ENCODE measurements around the gene TBC1D16.
A peak's percentile ranks its signal among the peaks of the same experiment; 100 is the strongest.

TBC1D16 gene

DNA sequence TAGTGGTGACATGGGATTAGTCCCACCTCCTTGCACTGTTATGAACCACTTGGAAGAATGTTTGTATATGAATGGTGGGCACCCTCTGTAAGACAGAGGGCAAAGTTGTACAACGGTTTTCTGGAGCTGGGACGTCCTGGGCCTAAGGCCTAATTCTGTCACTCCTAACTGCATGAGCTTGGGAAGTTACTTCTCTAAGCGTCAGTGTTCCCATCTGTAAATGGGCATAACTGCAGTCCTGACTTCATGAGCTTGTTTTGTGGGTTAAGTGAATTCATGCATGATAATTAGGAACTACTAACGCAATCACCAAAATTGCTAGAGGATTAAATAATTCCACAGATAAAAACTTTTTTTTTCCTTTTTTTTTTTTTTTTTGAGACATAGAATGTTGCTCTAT, 1.8 kb downstream of the TBC1D16 start:
- Histone ChIP-seq H3K36me3 (ENCODE audit: insufficient read depth, low read length) (no peaks in the 10 kb centered on the region), H3K79me2 (ENCODE audit: control insufficient read depth, insufficient read depth, low read length, unreplicated experiment) (peaks cover 59% of the 10 kb centered on the region), H2AFZ (ENCODE audit: low read length, unreplicated experiment) (no peak overlapping the region), H3K4me1 (ENCODE audit: control insufficient read depth, insufficient read depth, low read length, unreplicated experiment) (peaks cover 30% of the 10 kb centered on the region), H3K4me3 (ENCODE audit: low read depth, low read length) (no peak overlapping the region), H3K27me3 (ENCODE audit: insufficient read depth, low read length) (no peaks in the 10 kb centered on the region), H3K27ac (ENCODE audit: low read depth, low read length) (no peak overlapping the region)

DNA sequence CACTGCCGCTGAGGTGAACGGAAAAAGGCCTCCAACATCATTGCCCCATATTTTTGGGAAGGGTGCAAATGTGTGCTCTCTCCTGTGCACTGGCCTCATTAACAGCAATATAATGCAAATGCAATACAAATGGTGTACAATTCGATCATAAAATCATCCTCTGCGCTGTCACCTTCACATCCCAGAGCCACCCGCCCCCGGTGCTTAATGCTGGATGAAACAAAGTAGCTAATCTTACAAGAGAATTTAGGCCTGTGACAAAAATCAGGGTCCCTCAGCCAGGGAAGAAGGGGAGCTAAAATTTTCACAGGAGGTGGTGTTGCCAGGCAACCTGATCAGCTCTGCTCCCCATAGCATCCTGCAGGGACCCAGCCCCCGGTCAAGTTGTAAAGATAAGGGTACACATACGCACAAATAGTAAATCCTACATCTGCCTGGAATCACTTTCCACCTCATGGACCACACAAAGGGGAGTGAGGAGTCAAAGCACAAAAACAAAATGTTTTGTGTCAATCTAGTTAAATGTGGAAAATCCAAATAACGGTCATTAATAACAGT, 3.0 kb downstream of the TBC1D16 start:
- H3K27ac ChIP-seq (ENCODE audit: low read depth, low read length) = no peak overlapping the region
- H3K79me2 ChIP-seq (ENCODE audit: control insufficient read depth, insufficient read depth, low read length, unreplicated experiment) = peaks cover 64% of the 10 kb centered on the region
- no peaks in the 10 kb centered on the region for H3K27me3 ChIP-seq (ENCODE audit: insufficient read depth, low read length)
- H3K4me1 ChIP-seq (ENCODE audit: control insufficient read depth, insufficient read depth, low read length, unreplicated experiment) = peaks cover 42% of the 10 kb centered on the region
- no peak overlapping the region for H2AFZ ChIP-seq (ENCODE audit: low read length, unreplicated experiment)
- no peaks in the 10 kb centered on the region for H3K36me3 ChIP-seq (ENCODE audit: insufficient read depth, low read length)
- no peak overlapping the region for H3K4me3 ChIP-seq (ENCODE audit: low read depth, low read length)

- no peak overlapping the region for H2AFZ ChIP-seq (ENCODE audit: low read length, unreplicated experiment)
- H3K4me3 ChIP-seq (ENCODE audit: low read depth, low read length) = no peak overlapping the region
- no peaks in the 10 kb centered on the region for H3K27me3 ChIP-seq (ENCODE audit: insufficient read depth, low read length)
- H3K36me3 ChIP-seq (ENCODE audit: insufficient read depth, low read length) = no peaks in the 10 kb centered on the region
- H3K79me2 ChIP-seq (ENCODE audit: control insufficient read depth, insufficient read depth, low read length, unreplicated experiment) = peaks cover 70% of the 10 kb centered on the region
- H3K27ac ChIP-seq (ENCODE audit: low read depth, low read length) = no peak overlapping the region
- H3K4me1 ChIP-seq (ENCODE audit: control insufficient read depth, insufficient read depth, low read length, unreplicated experiment) = peaks cover 43% of the 10 kb centered on the region
Observed at GRCh38 chr17:80031691-80032430, 3.8 kb downstream of the TBC1D16 start.

- H3K79me2 ChIP-seq (ENCODE audit: control insufficient read depth, insufficient read depth, low read length, unreplicated experiment) = peaks cover 76% of the 10 kb centered on the region
- H3K4me1 ChIP-seq (ENCODE audit: control insufficient read depth, insufficient read depth, low read length, unreplicated experiment) = peaks cover 47% of the 10 kb centered on the region
- no peak overlapping the region for H2AFZ ChIP-seq (ENCODE audit: low read length, unreplicated experiment)
- no peak overlapping the region for H3K4me3 ChIP-seq (ENCODE audit: low read depth, low read length)
- H3K27me3 ChIP-seq (ENCODE audit: insufficient read depth, low read length) = no peaks in the 10 kb centered on the region
- no peak overlapping the region; the same call in 1 of the 2 replicates for H3K27ac ChIP-seq (ENCODE audit: low read depth, low read length)
- no peaks in the 10 kb centered on the region for H3K36me3 ChIP-seq (ENCODE audit: insufficient read depth, low read length)
Observed at GRCh38 chr17:80030730-80031410, 4.8 kb downstream of the TBC1D16 start.

- H3K27ac ChIP-seq (ENCODE audit: low read depth, low read length) = peak overlapping the region; percentile 85
- H3K4me3 ChIP-seq (ENCODE audit: low read depth, low read length) = peak overlapping the region; percentile 57
- no peaks in the 10 kb centered on the region for H3K36me3 ChIP-seq (ENCODE audit: insufficient read depth, low read length)
- no peak overlapping the region for H2AFZ ChIP-seq (ENCODE audit: low read length, unreplicated experiment)
- H3K79me2 ChIP-seq (ENCODE audit: control insufficient read depth, insufficient read depth, low read length, unreplicated experiment) = peaks cover 78% of the 10 kb centered on the region
- H3K27me3 ChIP-seq (ENCODE audit: insufficient read depth, low read length) = no peaks in the 10 kb centered on the region
- peaks cover 47% of the 10 kb centered on the region for H3K4me1 ChIP-seq (ENCODE audit: control insufficient read depth, insufficient read depth, low read length, unreplicated experiment)
Observed at GRCh38 chr17:80029258-80029974, 6.3 kb downstream of the TBC1D16 start.

DNA sequence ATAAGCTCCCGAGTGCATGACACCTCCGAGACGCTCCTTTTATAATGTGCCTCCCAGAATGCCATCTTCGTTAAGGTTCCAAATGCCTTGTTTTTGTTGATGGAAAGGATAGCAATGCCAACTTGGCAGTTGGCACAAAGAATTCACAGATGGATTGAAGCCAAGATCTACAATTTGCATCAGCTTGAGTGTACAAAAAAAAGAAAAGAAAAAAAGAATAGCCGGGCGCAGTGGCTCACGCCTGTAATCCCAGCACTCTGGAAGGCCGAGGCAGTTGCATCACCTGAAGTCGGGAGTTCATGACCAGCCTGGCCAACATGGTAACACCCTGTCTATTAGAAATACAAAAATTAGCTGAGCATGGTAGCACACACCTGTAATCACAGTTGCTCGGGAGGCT, 7.6 kb downstream of the TBC1D16 start:
- Histone ChIP-seq H3K27ac (ENCODE audit: low read depth, low read length) (peak overlapping the region; percentile 85), H3K27me3 (ENCODE audit: insufficient read depth, low read length) (no peaks in the 10 kb centered on the region), H3K4me3 (ENCODE audit: low read depth, low read length) (peak overlapping the region; percentile 57), H3K79me2 (ENCODE audit: control insufficient read depth, insufficient read depth, low read length, unreplicated experiment) (peaks cover 68% of the 10 kb centered on the region), H3K4me1 (ENCODE audit: control insufficient read depth, insufficient read depth, low read length, unreplicated experiment) (peaks cover 42% of the 10 kb centered on the region), H3K36me3 (ENCODE audit: insufficient read depth, low read length) (no peaks in the 10 kb centered on the region), H2AFZ (ENCODE audit: low read length, unreplicated experiment) (no peak overlapping the region)

DNA sequence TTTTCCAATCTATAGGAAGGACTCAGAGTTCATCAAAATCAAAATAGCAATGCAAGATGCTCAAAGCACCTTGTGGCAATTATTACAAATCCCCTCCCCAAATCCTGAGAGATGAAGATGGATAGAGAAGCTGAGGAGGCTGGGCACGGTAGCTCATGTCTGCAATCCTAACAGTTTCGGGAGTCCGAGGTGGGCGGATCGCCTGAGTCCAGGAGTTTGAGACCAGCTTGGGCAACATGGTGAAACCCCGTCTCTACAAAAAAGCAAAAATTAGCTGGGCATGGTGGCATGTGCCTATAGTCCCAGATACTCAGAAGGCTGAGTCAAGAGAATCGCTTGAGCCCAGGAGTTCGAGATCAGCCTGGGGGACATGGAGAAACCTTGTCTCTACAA, 8.6 kb downstream of the TBC1D16 start:
- peaks cover 61% of the 10 kb centered on the region for H3K79me2 ChIP-seq (ENCODE audit: control insufficient read depth, insufficient read depth, low read length, unreplicated experiment)

DNA sequence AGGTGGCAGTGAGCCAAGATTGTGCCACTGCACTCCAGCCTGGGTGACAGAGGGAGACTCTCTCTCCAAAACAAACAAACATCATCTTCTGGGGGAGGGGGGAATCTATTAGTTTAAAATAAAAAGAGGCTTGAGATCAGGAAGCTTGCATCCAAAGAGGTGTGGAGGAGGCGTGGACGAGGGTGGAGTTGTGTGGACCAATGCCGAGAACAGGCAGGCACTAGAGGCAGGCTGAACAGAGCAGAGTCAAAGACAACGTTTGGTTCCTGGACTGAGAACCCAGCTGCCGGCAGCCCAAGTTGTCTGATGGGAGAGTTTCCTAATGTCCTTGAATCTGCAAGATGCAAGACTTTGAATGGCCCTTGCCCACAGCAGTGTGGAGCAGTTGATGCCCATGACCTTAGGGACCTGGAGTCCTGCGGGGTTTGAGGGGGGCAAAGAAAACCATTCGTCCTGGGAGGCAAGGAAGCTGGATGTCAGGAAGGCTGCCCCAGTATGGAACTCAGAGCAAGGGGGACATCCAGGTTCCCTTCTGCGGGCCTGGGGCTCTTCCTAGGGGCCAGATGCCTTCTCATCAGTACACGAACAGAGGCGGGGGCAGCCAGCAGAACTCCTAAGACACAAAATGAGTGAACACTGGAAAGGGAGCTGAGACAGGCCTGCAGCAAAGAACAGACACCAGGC, 9.2 kb downstream of the TBC1D16 start:
- H3K36me3 ChIP-seq (ENCODE audit: insufficient read depth, low read length) = no peaks in the 10 kb centered on the region
- H3K27me3 ChIP-seq (ENCODE audit: insufficient read depth, low read length) = no peaks in the 10 kb centered on the region
- no peak overlapping the region for H3K27ac ChIP-seq (ENCODE audit: low read depth, low read length)
- H3K79me2 ChIP-seq (ENCODE audit: control insufficient read depth, insufficient read depth, low read length, unreplicated experiment) = peaks cover 61% of the 10 kb centered on the region
- no peak overlapping the region for H2AFZ ChIP-seq (ENCODE audit: low read length, unreplicated experiment)
- H3K4me3 ChIP-seq (ENCODE audit: low read depth, low read length) = no peak overlapping the region
- H3K4me1 ChIP-seq (ENCODE audit: control insufficient read depth, insufficient read depth, low read length, unreplicated experiment) = peaks cover 29% of the 10 kb centered on the region

More for the DNA sequence above, 8.6 kb downstream of the TBC1D16 start:
- peaks cover 33% of the 10 kb centered on the region for H3K4me1 ChIP-seq (ENCODE audit: control insufficient read depth, insufficient read depth, low read length, unreplicated experiment)
- no peaks in the 10 kb centered on the region for H3K27me3 ChIP-seq (ENCODE audit: insufficient read depth, low read length)
- H3K27ac ChIP-seq (ENCODE audit: low read depth, low read length) = no peak overlapping the region
- no peak overlapping the region for H2AFZ ChIP-seq (ENCODE audit: low read length, unreplicated experiment)
- H3K4me3 ChIP-seq (ENCODE audit: low read depth, low read length) = no peak overlapping the region
- H3K36me3 ChIP-seq (ENCODE audit: insufficient read depth, low read length) = no peaks in the 10 kb centered on the region

- no peaks in the 10 kb centered on the region for H3K36me3 ChIP-seq (ENCODE audit: insufficient read depth, low read length)
- H3K4me1 ChIP-seq (ENCODE audit: control insufficient read depth, insufficient read depth, low read length, unreplicated experiment) = peaks cover 29% of the 10 kb centered on the region
- no peaks in the 10 kb centered on the region for H3K27me3 ChIP-seq (ENCODE audit: insufficient read depth, low read length)
- no peak overlapping the region for H3K27ac ChIP-seq (ENCODE audit: low read depth, low read length)
- H2AFZ ChIP-seq (ENCODE audit: low read length, unreplicated experiment) = no peak overlapping the region
- peaks cover 54% of the 10 kb centered on the region for H3K79me2 ChIP-seq (ENCODE audit: control insufficient read depth, insufficient read depth, low read length, unreplicated experiment)
- no peak overlapping the region for H3K4me3 ChIP-seq (ENCODE audit: low read depth, low read length)
Observed at GRCh38 chr17:80025796-80026195, 9.9 kb downstream of the TBC1D16 start.

GRCh38 chr17:80025140-80025539, 10.5 kb downstream of the TBC1D16 start:
- Histone ChIP-seq H2AFZ (ENCODE audit: low read length, unreplicated experiment) (no peak overlapping the region), H3K27me3 (ENCODE audit: insufficient read depth, low read length) (no peaks in the 10 kb centered on the region), H3K27ac (ENCODE audit: low read depth, low read length) (no peak overlapping the region), H3K79me2 (ENCODE audit: control insufficient read depth, insufficient read depth, low read length, unreplicated experiment) (peaks cover 48% of the 10 kb centered on the region), H3K4me1 (ENCODE audit: control insufficient read depth, insufficient read depth, low read length, unreplicated experiment) (peaks cover 28% of the 10 kb centered on the region), H3K4me3 (ENCODE audit: low read depth, low read length) (no peak overlapping the region), H3K36me3 (ENCODE audit: insufficient read depth, low read length) (no peaks in the 10 kb centered on the region)

Data from ACC112 (cell line).